GM21717 (cell line): ENCODE results near the gene TIMM17B.
A peak's percentile ranks its signal among the peaks of the same experiment; 100 is the strongest.
"Not testable (repeated sequence)": the region's sequence is repeated elsewhere in the genome, so short reads cannot be mapped to it uniquely, and the experiment has no call there.

Source experiments
- ATAC-seq: cut with Tn5 transposase; IDR thresholded peaks from one replicate; pipeline ENCODE4 v1.9.1; 2021; ENCODE audit warnings: mild to moderate bottlenecking, moderate library complexity; ENCODE audit not compliant: unreplicated experiment

The TIMM17B gene

GRCh38 chrX:48897157-48897624, 377 bp downstream of the TIMM17B start:
- ATAC-seq = peak; percentile 18

DNA sequence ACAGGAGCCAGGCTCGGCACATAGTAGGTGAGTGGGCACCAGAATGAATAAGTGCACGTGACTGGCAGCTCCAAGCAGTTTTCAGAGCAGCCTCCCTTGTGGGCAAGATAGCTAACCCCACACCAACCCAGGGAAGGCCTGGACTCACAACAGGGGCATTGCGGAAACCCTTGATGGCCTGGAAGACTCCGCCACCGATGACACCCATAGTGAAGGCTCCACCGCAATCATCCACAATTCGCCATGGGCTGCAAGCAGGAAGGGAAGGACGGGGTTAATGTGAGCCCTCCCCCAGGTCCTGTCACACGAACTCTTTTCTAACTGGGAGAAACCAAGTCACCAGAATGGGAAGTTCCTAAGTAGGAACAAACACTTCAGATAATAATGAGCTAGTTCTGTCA, 957 bp downstream of the TIMM17B start:
- ATAC-seq = no peak

DNA sequence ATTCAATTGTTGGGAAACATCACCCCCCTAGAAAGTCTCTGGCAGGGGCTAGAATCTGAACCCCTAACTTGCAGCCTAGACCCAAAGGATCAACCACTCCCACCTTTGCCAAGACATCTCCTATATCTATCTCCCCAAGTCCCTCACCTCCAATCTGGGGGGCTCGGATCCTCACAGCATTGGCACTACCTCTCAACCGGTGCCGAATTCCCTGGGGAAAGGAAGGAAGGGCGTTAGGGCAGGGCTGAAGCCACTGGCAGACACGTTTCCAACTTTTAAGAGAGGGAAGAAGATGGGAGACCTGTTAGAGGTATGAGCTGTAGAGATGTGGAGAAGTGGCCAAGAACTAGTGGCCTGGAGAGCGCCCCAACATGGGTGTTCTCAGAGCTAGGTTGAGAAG, 2.7 kb downstream of the TIMM17B start:
- no peak for ATAC-seq

DNA sequence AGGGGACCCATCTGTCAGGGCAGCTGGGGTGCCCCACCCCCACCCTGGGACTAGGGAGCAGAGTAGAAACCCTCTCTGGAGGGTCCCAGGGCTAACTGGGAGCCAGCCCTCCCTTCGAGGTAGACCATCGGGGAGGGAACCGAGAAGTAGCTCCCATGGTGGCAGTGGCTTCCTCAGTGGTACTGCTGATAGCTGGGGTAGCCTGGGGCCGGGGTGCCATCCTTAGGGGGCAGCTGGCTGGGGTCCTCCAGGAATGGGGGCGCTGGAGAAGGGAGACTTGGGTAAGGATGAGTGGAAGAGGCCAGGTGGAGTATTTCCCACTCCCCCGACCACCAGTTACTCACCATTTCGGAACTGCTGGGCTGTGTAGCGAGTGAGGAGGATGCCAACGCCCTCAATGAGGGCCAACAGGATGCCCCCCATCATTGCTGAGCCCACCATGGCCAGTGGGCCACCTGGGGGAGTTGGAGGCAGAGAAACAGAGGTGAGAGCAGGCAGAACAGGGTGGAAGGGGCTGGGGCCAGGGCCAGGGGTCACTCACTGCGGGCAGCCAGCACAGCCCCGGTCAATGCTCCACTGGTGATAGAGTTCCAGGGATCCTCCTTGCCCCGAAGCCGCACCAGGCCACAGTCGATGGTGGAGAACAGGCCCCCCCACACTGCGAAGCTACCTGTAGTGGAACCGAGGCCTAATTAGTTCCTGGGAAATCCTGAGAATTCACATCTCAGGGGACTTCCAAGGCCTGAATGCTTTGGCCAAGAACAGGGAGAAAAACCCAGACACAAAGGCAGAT, 3.8 kb downstream of the TIMM17B start:
- ATAC-seq = no peak

DNA sequence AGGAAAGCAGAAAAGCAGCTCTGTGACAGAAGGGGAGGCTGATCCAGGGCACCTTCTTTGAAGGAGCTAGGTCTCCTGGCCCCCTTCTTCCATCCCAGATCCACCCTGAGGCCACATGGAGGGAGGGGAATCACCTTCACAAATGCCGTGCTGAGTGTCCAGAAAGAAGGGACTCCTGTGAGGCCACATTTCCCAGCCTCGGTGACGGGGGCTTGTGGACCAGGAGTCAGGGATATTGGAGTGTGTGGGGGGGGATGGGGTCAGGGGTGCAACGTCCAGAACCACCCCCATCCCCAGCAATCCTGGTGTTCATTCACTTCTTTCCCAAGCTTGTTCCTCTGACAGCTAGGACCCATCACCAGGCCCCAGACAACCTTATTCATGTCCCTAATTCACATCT, 4.7 kb downstream of the TIMM17B start:
- ATAC-seq = no peak

GRCh38 chrX:48891402-48892288, 5.9 kb downstream of the TIMM17B start:
- peak; percentile 75 for ATAC-seq

DNA sequence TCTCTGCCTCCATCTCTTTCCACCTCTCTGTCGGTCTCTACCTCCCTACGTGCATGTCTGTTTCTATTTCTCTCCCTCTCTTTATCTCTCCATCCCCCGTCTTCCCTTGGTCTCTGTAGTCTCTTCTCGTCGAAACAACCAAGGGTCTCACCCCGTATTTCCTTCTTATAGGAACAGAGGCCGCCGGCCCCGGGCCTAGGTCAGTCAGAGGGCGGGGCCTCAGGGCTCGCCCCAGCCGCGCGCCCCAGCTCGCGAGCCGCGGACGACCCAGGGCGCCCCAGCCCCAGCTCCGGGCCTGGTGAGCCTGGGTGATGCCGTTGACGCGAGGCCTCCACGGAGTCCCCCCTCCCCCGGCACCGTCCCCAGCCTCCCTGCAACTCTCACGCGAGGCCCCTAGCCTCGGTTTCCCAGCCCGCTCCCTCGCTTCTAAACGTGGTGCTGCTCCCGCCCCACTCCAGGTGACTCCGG, 6.6 kb downstream of the TIMM17B start:
- ATAC-seq = peak; percentile 46

DNA sequence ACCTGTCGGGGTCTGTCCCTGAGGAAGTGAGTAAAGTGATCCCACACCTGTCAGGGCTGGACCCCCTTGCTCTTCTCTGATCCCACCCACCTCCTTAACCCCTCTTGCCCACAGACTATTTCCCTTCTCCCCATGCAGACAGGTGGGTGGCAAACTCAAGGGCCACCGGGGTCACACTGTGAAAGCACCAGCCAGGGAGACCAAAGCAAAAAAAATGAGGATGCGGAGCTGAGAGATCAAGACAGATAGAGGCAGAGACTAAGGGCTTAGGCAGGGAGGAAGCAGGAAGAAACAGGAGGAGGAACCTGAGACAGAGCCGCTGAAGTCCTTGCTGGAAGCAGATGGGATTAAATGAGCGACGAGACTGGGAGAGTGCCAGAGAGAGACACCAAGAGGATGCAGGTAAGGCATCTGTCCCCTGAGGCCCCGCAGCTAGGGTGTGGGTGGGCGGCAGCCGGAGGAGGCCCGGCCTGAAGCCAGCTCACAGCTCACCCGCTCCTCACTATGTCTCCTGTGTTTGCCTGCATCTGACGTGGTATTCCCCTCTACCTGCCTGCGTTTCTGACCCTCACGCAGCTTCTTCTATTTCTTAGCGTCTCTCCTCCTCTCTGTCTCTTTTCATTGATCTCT, 7.2 kb downstream of the TIMM17B start:
- peak; percentile 8 for ATAC-seq

DNA sequence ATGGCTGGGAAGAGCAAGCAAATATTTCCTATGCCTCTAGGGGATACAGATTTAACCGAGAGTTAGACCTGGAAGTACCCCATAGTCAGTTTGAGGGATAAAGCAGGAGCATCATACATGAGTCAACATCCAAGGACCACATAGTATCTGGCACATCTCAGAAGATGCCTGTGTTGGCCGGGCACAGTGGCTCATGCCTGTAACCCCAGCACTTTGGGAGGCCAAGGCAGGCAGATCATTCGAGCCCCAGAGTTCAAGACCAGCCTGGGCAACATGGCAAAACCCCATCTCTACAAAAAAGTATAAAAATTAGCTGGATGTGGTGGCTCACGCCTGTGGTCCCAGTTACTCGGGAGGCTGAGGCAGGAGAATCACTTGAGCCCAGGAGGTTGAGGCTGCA, 11.0 kb downstream of the TIMM17B start:
- not testable (repeated sequence) for ATAC-seq

DNA sequence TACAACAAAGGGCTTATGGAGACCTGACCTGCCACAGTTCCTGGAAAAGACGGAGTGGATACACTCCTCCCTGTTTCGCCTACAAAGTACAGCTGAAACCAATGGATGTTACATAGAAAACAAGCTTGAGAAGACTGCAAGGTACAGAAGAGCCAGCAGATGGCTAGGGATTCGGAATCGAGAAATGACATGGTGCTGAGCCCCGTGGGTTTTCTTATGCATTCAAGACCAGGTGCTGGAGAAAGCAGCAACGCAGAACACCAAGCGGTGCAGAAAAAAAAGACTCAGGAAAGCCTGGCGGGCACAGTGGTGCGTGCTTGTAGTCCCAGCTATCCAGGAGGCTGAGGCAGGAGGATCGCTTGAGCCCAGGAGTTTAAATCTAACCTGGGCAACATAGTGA, 13.8 kb downstream of the TIMM17B start:
- ATAC-seq = no peak

DNA sequence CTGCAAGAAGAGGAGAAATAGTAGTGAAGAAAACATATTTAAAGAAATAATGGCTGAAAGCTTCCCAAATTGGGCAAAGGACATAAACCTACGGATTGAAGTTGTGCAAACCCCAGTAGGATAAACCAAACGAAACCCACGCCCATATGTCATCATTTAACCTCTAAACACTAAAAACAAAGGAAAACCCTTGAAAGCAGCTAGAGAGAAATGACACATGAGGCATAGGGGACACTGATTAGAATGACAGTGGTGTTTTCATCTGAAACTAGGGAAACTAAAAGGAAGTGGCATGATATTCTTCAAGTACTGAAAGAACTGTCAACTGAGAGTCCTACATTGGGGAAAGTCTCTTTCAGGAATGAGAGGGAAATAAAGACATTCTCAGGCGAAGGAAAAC, 20.6 kb downstream of the TIMM17B start:
- ATAC-seq = not testable (repeated sequence)

DNA sequence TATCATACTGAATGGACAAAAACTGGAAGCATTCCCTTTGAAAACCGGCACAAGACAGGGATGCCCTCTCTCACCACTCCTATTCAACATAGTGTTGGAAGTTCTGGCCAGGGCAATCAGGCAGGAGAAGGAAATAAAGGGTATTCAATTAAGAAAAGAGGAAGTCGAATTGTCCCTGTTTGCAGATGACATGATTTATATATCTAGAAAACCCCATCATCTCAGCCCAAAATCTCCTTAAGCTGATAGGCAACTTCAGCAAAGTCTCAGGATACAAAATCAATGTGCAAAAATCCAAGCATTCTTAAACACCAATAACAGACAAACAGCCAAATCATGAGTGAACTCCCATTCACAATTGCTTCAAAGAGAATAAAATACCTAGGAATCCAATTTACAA, 25.6 kb downstream of the TIMM17B start:
- ATAC-seq = not testable (repeated sequence)

DNA sequence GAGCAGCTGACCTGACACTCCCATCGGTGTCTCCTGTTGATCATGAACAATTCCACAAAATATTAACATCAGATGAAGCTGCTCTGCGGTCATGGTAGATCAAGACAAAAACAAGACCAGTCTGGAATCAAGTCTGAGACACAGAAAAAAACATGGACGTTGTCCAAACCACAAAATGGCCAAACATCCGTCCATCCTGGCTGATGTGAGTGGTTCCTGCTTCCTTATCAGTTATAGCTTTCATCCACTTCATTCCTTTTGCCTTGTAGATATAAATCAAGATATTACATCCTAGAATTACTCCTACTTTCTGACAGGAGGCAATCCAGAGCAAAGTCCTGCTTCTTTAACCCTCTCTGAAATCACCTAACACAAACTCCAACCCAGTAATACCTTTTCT, 33.4 kb downstream of the TIMM17B start:
- ATAC-seq = no peak

GRCh38 chrX:48854898-48855297, 42.7 kb downstream of the TIMM17B start:
- no peak for ATAC-seq

DNA sequence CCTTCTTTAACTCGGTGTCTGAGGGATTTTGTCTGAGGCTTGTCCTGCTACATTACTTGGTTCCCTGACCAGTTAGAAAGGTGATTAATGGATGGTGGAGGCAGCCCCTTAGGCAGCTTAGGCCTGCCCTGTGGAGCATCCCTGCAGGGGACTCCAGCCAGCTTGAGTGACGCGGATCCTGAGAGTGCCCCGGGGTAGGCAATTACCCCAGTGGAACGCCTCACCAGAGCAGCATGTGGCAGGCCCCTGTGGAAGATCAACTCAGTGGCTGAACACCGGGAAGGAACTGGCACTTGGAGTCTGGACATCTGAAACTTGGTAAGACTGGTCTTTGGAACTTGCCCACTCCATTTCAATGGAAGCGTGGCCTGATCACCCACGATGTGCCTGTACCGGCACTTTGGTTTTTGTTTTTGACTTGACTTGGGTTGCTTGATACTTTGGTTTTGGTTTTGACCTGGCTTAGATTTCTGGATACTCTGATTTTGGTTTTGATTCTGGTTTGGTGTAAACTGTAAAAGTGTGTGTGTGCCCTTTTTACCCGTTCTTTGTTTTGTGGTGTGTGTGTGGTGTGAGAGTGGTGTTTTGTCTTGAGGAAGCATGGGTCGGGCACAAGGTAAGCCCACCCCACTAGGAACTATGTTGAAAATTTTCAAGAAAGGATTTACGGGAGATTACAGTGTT, 43.3 kb downstream of the TIMM17B start:
- ATAC-seq = not testable (repeated sequence)

GRCh38 chrX:48853494-48853893, 44.1 kb downstream of the TIMM17B start:
- not testable (repeated sequence) for ATAC-seq

DNA sequence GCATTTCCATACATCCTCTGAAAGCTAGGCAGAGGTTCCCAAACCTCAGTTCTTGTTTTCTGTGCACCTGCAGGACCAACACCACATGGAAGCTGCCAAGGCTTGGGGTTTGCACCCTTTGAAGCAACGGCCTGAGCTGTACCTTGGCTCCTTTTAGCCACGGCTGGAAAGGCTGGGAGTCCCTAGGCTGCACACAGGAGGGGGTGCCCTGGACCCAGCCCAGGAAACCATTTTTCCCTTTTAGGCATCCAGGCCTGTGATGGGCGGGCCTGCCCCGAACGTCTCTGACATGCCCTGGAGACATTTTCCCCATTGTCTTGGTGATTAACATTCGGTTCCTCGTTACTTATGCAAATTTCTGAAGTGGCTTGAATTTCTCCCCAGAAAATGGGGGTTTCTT, 44.7 kb downstream of the TIMM17B start:
- ATAC-seq = no peak

- no peak for ATAC-seq
Observed at GRCh38 chrX:48848847-48849246, 48.7 kb downstream of the TIMM17B start.
